ENCODE measurements around the gene RAB1A. TPM values are rescaled to one million over a fixed set of nuclear protein-coding genes. Genes with fewer than 3 reads are reported as not detected.

RAB1A gene
- total RNA-seq, 2 experiments from 2014 or later: 71.8 to 75.8 TPM

- Mint-ChIP-seq H3K36me3 (ENCODE audit: low read depth) (peaks cover 16% of the 10 kb centered on the region), H3K9me3 (no peaks in the 10 kb centered on the region), H3K27me3 (no peaks in the 10 kb centered on the region), H3K4me3 (no peak overlapping the region), H3K4me1 (ENCODE audit: low read depth) (peaks cover 43% of the 10 kb centered on the region), H3K27ac (no peak overlapping the region)
- ChIA-PET CTCF (interaction anchor here (1.0 to 1.8 kb wide), 2 partner anchors 48 to 57 kb away, joined by 5 to 9 read pairs; no protein-coding TSS in a partner anchor), POLR2A (interaction anchor here (0.6 to 2.6 kb wide), 4 partner anchors 9 to 25 kb away, joined by 3 to 9 read pairs (median 4); partner anchors contain the start of gene RAB1A)
- TF ChIP-seq, protein P1, sequence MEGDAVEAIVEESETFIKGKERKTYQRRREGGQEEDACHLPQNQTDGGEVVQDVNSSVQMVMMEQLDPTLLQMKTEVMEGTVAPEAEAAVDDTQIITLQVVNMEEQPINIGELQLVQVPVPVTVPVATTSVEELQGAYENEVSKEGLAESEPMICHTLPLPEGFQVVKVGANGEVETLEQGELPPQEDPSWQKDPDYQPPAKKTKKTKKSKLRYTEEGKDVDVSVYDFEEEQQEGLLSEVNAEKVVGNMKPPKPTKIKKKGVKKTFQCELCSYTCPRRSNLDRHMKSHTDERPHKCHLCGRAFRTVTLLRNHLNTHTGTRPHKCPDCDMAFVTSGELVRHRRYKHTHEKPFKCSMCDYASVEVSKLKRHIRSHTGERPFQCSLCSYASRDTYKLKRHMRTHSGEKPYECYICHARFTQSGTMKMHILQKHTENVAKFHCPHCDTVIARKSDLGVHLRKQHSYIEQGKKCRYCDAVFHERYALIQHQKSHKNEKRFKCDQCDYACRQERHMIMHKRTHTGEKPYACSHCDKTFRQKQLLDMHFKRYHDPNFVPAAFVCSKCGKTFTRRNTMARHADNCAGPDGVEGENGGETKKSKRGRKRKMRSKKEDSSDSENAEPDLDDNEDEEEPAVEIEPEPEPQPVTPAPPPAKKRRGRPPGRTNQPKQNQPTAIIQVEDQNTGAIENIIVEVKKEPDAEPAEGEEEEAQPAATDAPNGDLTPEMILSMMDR (IDR thresholded peaks at IDR 0.05): no peak
- no peak for ATAC-seq
- intact Hi-C loops (cut with micrococcal nuclease): no loop called here
- no peak for DNase-seq
These were observed 17.3 kb downstream of the RAB1A start for GRCh38 chr2:65112633-65113032.

GRCh38 chr2:65108780-65109179, 21.1 kb downstream of the RAB1A start:
- no peaks in the 10 kb centered on the region for H3K9me3 Mint-ChIP-seq
- H3K27ac Mint-ChIP-seq: no peak overlapping the region
- peaks cover 23% of the 10 kb centered on the region for H3K36me3 Mint-ChIP-seq (ENCODE audit: low read depth)
- ATAC-seq (no peak), DNase-seq (no peak)
- peaks cover 28% of the 10 kb centered on the region for H3K4me1 Mint-ChIP-seq (ENCODE audit: low read depth)
- H3K4me3 Mint-ChIP-seq: no peak overlapping the region
- intact Hi-C loops (cut with micrococcal nuclease): no loop called here
- H3K27me3 Mint-ChIP-seq: no peaks in the 10 kb centered on the region
- POLR2A ChIA-PET: interaction anchor here (0.6 kb wide), 1 partner anchor 21 kb away, joined by 3 read pairs; no protein-coding TSS in a partner anchor
- CTCF ChIA-PET: no interaction called here
- TF ChIP-seq, protein P1 (IDR thresholded peaks at IDR 0.05): no peak

GRCh38 chr2:65107530-65107929, 22.4 kb downstream of the RAB1A start:
- Mint-ChIP-seq H3K9me3 (no peaks in the 10 kb centered on the region), H3K36me3 (ENCODE audit: low read depth) (peaks cover 22% of the 10 kb centered on the region), H3K27me3 (no peaks in the 10 kb centered on the region), H3K27ac (no peak overlapping the region), H3K4me3 (no peak overlapping the region), H3K4me1 (ENCODE audit: low read depth) (peaks cover 20% of the 10 kb centered on the region)
- no peak for DNase-seq
- TF ChIP-seq, protein P1 (IDR thresholded peaks at IDR 0.05): no peak
- intact Hi-C loops (cut with micrococcal nuclease): no loop called here
- no peak for ATAC-seq
- ChIA-PET CTCF (interaction anchor here (0.6 kb wide), 1 partner anchor 27 kb away, joined by 3 read pairs; no protein-coding TSS in a partner anchor), POLR2A (interaction anchor here (0.9 kb wide), 1 partner anchor 23 kb away, joined by 3 read pairs; the partner anchor contains the start of gene RAB1A)

DNA sequence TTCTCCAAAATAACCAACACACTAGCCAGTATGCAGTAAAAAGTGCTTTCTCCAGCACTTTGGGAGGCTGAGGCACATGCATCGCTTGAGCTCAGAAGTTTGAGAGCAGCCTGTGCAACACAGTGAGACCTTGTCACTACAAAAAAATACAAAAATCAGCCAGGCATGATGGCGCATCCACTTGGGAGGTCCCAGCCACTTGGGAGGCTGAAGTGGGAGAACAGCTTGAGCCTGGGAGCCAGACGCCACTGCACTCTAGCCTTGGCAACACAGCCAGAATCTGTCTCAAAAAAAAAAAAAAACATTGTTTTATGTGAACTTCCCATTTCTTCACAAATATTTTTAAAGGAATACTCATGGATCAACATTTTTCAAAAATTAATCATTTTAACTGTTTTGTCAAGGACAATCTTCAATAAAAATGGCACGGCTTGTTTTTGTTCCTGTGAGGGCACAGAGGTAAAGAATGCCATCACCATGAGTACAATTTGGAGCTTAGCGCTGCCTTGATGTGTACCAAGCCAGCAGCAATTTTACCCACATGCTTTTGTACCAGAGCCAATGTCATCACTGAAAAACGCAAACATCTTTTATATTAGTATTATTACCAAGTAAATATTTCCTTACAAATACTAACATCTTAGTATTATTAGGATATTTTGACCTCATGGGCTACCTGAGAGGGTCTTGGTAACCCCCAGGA, 26.7 kb downstream of the RAB1A start:
- H3K9me3 Mint-ChIP-seq: no peaks in the 10 kb centered on the region
- no peak overlapping the region for H3K4me3 Mint-ChIP-seq
- no peak for DNase-seq
- TF ChIP-seq, protein P1 (IDR thresholded peaks at IDR 0.05): no peak
- intact Hi-C loops (cut with micrococcal nuclease): no loop called here
- no peak for ATAC-seq
- POLR2A ChIA-PET: interaction anchor here (0.9 to 1.0 kb wide), 2 partner anchors 9 to 22 kb away, joined by 3 read pairs; no protein-coding TSS in a partner anchor
- H3K4me1 Mint-ChIP-seq (ENCODE audit: low read depth): peaks cover 7% of the 10 kb centered on the region
- H3K36me3 Mint-ChIP-seq (ENCODE audit: low read depth): peaks cover 23% of the 10 kb centered on the region
- H3K27ac Mint-ChIP-seq: no peak overlapping the region
- no peaks in the 10 kb centered on the region for H3K27me3 Mint-ChIP-seq
- CTCF ChIA-PET: interaction anchor here (0.6 to 1.2 kb wide), 3 partner anchors 12 to 124 kb away, joined by 3 to 4 read pairs (median 4); partner anchors contain the start of genes ACTR2 and RAB1A

GRCh38 chr2:65101071-65101470, 28.8 kb downstream of the RAB1A start:
- TF ChIP-seq, protein P1 (IDR thresholded peaks at IDR 0.05): no peak
- no peak for ATAC-seq
- H3K4me3 Mint-ChIP-seq: no peak overlapping the region
- intact Hi-C loops (cut with micrococcal nuclease): no loop called here
- H3K4me1 Mint-ChIP-seq (ENCODE audit: low read depth): peaks cover 16% of the 10 kb centered on the region
- no peak overlapping the region for H3K27ac Mint-ChIP-seq
- H3K36me3 Mint-ChIP-seq (ENCODE audit: low read depth): peaks cover 31% of the 10 kb centered on the region
- H3K9me3 Mint-ChIP-seq: no peaks in the 10 kb centered on the region
- ChIA-PET CTCF (interaction anchor here (1.4 kb wide), 1 partner anchor 86 kb away, joined by 4 read pairs; no protein-coding TSS in a partner anchor), POLR2A (interaction anchor here (1.5 kb wide), 1 partner anchor 20 kb away, joined by 3 read pairs; no protein-coding TSS in a partner anchor)
- H3K27me3 Mint-ChIP-seq: no peaks in the 10 kb centered on the region
- DNase-seq: no peak

Measured in activated CD8-positive, alpha-beta T cell treated with anti-CD3 and anti-CD28 coated beads for 36 hours (primary cell).